ENCODE measurements around the gene FIG4. TPM values are rescaled to one million over a fixed set of nuclear protein-coding genes. Genes with fewer than 3 reads are reported as not detected.

FIG4 gene
- total and polyA plus RNA-seq, 2 of the 13 experiments (the other 11 are each of a cell fraction or from before 2014, with no cell fraction given) = 5.5 to 7.9 TPM

DNA sequence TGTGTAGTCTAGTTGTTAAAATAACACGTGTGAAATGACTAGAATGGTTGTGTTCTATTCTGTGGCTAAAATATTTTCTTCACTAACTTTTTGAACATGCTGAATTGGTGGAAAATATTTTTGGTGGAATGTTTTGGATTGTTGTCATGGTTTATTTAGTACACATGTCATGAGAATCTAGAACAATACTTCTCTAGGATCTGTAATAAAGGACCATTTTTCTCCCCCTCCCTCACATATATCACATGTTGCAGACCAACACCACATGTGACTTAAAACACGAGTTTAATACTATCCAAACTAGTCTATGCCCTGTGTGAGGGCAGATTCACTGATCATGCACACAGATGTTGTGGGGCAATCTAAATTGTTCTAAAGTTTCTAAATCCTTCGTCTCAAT lies 29.2 kb downstream of the FIG4 start:
- Histone ChIP-seq H3K4me3 (replicated peaks in 1 of 3; ENCODE audit: insufficient read depth in 1 of 3, low read depth in 2 of 3, low read length in 3 of 3) (no peak overlapping the region), H3K79me2 (ENCODE audit: insufficient read depth, low read length) (no peaks in the 10 kb centered on the region), H3K27ac (ENCODE audit: extremely low read length, insufficient read depth, low read length) (no peak overlapping the region), H3K36me3 (replicated peaks in 1 of 2; ENCODE audit: control insufficient read depth in 1 of 2, insufficient read depth in 2 of 2, low read length in 2 of 2) (no peaks in the 10 kb centered on the region), H4K20me1 (ENCODE audit: insufficient read depth, low read length) (no peaks in the 10 kb centered on the region), H2AFZ (ENCODE audit: low read length) (no peak overlapping the region), H3K27me3 (ENCODE audit: control insufficient read depth in 1 of 2, insufficient read depth in 2 of 2, low read length in 2 of 2) (no peaks in the 10 kb centered on the region), H3K4me1 (ENCODE audit: insufficient read depth, low read length) (no peaks in the 10 kb centered on the region), H3K9me3 (ENCODE audit: low read length) (no peaks in the 10 kb centered on the region), H3K4me2 (ENCODE audit: low read depth, low read length) (no peak overlapping the region), H3K9ac (ENCODE audit: insufficient read depth, low read depth, low read length) (no peak overlapping the region)
- no peak for ATAC-seq
- intact Hi-C loops (cut with micrococcal nuclease; ENCODE audit: unreplicated experiment) (no loop called here), in situ Hi-C loops (cut with HindIII; ENCODE audit: extremely low pct_ligation_motif_present, low pct_unique_long_range_greater_than_20kb) (no loop called here)
- ChIA-PET CTCF (ENCODE audit: low intra/inter-chr PET ratio, low total read pairs) (no interaction called here), POLR2A (no interaction called here)
- no TSS peak for BruUV-seq (replicated peaks)
- DNase-seq (ENCODE audit: low spot score) = no peak
- no peak for FAIRE-seq
- WGBS (ENCODE audit: low lambda C conversion rate) = 84% methylated on average over 3 of the region's 3 CpGs
- TF ChIP-seq MNT (IDR thresholded peaks at IDR 0.05) (peak; percentile 86), ZNF101 (CRISPR knock-in tag; IDR thresholded peaks at IDR 0.05; ENCODE audit: borderline replicate concordance, low read depth) (no peak), ZSCAN9 (CRISPR knock-in tag; IDR thresholded peaks at IDR 0.05; ENCODE audit: borderline replicate concordance) (no peak)
- TF ChIP-seq, protein P1, sequence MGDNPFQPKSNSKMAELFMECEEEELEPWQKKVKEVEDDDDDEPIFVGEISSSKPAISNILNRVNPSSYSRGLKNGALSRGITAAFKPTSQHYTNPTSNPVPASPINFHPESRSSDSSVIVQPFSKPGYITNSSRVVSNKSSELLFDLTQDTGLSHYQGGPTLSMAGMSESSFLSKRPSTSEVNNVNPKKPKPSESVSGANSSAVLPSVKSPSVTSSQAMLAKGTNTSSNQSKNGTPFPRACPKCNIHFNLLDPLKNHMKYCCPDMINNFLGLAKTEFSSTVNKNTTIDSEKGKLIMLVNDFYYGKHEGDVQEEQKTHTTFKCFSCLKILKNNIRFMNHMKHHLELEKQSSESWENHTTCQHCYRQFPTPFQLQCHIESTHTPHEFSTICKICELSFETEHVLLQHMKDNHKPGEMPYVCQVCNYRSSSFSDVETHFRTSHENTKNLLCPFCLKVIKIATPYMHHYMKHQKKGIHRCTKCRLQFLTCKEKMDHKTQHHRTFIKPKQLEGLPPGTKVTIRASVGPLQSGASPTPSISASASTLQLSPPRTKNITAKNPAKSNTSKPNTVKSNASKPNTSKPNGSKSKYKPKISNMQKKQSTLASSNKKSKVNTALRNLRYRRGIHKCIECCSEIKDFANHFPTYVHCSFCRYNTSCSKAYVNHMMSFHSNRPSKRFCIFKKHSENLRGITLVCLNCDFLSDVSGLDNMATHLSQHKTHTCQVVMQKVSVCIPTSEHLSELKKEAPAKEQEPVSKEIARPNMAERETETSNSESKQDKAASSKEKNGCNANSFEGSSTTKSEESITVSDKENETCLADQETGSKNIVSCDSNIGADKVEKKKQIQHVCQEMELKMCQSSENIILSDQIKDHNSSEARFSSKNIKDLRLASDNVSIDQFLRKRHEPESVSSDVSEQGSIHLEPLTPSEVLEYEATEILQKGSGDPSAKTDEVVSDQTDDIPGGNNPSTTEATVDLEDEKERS (CRISPR knock-in tag; IDR thresholded peaks at IDR 0.05) = no peak

Data from HepG2 (cell line).